ENCODE results near the gene ANTXR2. TPM values are rescaled to one million over a fixed set of nuclear protein-coding genes. Genes with fewer than 3 reads are reported as not detected.

Gene ANTXR2
- total RNA-seq, 2 donors from 2014 or later: 111 to 164 TPM

DNA sequence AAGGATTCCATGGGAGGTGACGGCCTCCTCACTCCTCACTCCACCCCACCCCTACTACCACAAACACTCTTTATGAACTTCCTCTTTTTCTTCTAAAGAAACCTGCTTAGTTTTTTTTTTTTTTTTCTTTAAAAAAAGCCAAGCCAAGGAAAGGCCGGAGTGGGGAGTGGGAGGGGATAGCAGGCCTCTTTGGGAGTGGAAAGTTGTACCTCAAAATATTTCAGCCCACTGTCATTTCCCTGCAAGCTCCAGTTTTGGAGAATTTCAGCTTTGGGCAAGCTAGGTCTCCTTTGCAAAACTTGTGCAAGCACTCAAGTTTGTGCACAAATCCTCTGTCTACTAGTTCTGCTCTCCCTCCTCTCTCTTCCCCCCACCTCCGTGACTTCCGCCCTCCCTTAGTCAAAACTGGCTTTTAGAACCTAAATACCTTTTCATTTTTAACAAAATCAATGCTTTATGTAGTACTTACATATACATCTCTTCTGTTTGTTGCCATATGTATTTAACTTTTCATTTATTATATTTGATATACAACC is 512 bp upstream of the ANTXR2 start:
- intact Hi-C loops (cut with DNase I): loop anchor here in 1 of 2 donors (10.0 kb wide), 1 partner anchor 111 kb away; no protein-coding TSS in a partner anchor

DNA sequence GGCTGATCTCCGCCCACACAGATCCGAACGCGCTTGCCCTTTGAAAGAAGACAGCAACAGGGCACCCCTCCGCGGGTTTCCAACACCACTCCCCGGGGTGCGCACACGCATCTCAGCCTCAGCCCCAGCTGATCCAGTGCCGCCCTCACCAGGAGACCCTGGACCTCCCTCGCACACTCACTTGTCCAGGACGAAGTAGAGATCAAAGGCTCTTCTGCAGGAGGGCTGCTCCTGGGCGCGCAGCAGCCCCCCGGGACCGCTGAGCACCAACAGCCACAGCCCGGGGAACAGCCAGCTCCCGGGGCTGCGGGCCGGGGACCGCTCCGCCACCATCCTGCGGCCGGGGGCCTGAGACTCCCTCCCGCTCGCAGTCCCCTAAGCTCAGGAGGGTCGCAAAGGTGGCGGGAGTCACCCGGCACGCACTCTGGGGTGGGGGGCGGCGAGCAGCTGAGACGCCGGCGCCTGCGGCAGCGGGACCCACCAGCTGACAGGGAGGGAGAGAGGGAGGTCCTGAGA is 743 bp downstream of the ANTXR2 start:
- intact Hi-C loops (cut with DNase I): loop anchor here in 1 of 2 donors (10.0 kb wide), 1 partner anchor 113 kb away; no protein-coding TSS in a partner anchor
- DNase-seq (ENCODE audit: low spot score): peak; percentile 85

More for the DNA sequence above, 512 bp upstream of the ANTXR2 start:
- DNase-seq (ENCODE audit: low spot score): no peak

DNA sequence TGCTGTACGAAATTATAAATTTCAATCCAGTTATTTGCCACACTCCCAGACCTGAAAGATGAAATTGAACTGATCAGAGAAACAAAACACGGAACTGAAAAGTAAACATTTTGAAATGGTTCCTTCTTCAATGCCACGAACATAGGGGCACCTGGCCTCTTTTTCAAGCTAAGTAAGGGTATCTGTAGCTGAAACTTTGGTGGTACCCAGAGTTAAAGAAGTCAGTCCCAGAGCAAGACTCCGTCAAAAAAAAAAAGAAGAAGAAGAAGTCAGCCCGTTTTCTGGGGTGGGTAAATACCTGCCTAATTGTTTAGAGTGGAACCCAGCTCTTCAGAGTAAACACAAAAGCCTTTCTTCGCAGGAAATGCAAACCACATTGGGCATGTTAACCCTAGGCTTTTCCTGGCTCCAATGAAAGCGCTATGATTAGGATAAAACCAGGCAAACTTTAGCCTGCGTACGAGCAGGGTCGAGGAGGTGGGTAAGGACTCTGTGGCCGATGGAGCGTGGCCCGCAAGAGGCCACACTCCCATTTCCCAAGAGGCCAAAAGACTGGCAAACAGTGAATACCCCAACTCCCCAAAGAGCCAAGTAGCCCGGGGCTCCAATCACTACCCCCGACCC is 1.3 kb downstream of the ANTXR2 start:
- intact Hi-C loops (cut with DNase I): loop anchor here in 1 of 2 donors (10.0 kb wide), 1 partner anchor 113 kb away; no protein-coding TSS in a partner anchor
- no peak for DNase-seq (ENCODE audit: low spot score)

DNA sequence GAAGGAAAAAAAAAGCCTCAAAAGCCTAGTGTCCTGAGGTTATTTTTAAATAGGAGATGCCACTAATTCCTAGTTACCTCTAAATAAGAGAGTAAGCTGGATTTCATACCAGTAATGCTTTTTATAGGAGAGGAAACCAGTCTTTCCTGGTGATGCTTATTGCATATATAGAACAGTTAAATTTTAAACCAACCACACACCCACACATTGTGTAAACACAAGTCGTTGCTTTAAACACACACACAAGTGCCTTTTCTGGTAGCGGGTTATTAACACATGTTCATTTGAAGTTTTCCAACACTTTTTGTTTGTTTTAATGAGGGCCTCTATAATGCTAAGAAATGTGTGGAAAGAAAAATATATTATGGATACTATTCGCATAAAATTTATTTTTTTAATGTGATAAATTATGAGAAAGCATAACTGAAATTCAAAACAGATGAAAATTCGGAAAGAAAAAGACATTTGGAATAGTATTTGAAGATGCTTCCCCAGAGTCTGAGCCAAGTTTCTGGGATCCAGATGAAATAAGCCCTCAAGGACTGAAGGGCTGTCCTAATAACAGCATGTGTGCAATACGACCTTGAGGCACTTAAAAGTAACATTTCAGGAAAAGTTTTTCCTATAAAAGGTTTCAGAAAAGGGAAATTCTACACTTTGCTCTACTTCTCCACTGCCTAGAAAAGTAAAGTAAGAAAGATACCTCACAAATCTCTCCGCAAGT is 2.0 kb downstream of the ANTXR2 start:
- no peak for DNase-seq (ENCODE audit: low spot score)
- intact Hi-C loops (cut with DNase I): loop anchor here in 1 of 2 donors (10.0 kb wide), 1 partner anchor 114 kb away; no protein-coding TSS in a partner anchor

DNA sequence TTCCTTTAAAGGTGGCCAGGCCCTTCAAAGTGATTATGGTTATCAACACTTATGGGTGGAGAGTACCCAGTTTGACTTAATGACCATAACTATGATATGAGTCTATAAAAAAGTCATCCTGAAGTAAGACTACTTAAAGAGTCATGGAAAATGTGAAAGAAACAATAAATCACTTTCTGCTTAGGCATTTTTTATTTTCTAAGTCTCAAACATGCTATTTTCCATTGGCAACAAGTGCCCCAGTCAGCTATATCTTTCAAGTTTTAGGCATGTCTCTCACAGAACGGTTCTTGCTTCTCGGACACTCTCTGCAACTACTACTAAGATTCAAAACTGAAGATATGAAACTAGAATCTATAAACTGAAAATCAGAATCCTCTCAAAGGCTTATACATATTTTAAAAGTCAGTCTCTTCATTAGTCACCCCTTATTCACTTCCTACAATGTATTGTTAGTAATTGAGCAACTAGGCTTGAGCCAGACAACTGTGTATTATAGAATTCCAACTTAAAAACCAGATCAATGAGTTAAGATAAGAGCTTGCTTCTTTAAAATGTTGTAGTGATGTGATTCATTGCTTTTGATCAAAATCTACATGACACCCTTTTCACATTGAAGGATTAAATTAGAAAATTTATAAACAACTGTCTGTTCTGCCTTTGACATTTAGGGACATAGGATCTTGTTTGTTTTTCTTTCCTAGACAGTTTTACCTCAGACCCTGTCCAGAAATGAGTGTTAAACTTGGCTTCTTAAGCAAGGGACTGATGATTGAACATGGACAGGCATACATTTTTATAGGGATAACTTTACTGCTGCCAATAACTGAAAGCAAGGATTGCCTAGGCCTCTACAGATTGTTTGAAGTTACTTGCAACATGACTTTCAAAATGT is 2.9 kb downstream of the ANTXR2 start:
- no peak for DNase-seq (ENCODE audit: low spot score)
- intact Hi-C loops (cut with DNase I): loop anchor here in 1 of 2 donors (10.0 kb wide), 1 partner anchor 115 kb away; no protein-coding TSS in a partner anchor

DNA sequence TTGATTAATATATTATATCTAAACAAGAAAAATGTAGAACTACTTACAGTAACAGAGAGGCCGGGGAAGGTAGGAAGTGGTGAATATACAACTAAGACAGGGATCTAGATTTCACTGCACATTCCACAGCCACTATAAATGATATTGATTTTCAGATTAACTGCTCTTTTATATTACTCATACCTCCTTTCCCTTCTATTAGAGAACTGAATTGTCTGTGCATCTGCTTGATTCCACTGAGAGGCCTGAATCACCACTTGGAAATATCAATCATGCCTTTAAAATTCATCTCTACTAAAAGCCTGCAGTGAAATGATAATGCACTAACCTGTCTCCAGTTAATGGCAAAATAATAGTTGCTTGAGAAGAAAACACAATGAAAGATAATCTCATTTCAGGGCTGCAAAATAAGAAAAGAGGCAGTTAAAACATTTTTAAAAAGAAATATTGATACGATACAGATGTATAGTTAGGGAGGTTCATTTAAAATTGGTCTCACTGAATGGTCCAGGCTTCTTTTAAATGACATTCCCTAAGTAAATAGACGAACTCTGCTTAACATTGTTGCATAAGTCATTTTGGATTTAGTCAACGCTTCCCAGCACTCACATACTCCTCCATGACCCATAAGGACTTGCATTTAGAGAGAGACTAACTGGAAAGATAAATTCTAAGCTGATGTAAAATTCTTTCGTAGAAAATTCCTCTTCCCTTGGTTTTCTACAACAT is 3.8 kb downstream of the ANTXR2 start:
- no peak for DNase-seq (ENCODE audit: low spot score)
- intact Hi-C loops (cut with DNase I): no loop called here

DNA sequence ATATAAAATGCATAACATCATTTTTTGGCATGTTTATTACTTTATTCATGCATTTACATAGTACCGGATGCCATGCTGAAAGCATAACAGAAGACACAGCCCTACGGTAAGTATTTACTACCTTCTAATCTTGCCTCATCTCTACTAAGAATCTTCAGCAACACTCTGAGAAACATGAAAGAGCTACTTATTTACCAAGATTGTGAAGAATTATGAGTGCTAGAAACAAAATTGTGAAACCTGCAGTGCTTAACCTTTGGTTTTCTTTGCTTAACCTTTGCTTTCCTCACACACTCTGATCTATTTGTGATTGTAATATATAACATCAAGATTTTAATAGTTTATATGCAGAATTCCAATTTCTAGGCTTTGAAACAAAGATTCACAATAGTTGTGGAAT is 7.4 kb downstream of the ANTXR2 start:
- no peak for DNase-seq (ENCODE audit: low spot score)
- intact Hi-C loops (cut with DNase I): no loop called here

DNA sequence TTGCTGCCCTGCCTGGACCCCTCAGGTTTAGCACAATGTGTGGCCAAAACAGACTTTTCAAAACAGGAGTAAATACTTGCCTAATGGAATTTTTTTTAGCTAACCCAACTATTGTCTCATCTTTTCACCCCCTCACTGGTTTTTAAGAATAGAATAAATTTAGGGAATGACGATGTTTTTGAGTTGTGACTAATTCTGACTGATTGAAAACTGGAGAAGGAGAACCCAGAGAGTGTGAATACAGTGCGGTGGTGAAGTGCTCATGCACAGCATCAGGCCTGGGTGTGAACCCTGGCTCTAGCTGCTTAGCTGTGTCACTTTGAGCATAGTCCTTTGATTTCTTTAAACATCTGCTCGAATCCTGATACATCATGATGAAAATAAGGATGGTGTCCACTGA is 10.5 kb downstream of the ANTXR2 start:
- intact Hi-C loops (cut with DNase I): no loop called here
- no peak for DNase-seq (ENCODE audit: low spot score)

DNA sequence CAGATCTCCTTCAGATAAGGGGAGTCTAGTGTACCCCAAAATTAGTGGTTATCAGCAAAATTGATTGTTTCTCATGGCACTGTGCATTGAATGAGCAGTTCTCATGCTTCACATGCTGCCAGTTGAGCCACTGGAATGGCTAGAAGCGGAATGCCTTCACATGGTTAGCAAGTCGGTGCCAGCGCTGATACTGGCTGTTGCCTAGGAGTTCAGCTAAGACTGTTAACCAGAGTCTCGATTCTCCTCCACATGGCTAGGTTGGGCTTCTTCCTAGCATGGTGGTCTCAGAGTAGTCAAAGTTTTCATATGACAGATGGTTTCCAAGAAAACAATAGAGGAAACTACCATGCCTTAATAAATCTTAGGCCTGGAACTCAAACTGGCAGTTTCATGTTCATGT is 12.2 kb downstream of the ANTXR2 start:
- intact Hi-C loops (cut with DNase I): no loop called here
- no peak for DNase-seq (ENCODE audit: low spot score)

DNA sequence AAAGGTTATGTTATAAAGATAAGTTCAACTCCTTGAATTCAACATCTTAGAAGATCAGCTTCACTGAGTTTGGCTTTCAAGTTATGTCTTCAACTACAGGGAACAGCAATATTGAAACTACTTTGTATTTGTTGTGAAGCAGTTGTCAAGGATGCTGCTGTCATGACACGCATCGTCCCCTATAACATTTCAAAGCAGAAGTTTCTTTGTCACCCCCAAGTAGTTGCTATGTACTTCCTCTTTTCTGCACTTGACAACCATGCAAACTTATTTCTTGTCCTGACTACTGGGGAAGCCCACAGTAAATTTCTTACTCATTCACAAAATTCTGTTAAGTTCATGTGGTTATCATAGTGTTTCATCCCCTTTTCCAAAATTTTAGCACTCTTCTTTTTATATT is 14.3 kb downstream of the ANTXR2 start:
- intact Hi-C loops (cut with DNase I): no loop called here
- no peak for DNase-seq (ENCODE audit: low spot score)

DNA sequence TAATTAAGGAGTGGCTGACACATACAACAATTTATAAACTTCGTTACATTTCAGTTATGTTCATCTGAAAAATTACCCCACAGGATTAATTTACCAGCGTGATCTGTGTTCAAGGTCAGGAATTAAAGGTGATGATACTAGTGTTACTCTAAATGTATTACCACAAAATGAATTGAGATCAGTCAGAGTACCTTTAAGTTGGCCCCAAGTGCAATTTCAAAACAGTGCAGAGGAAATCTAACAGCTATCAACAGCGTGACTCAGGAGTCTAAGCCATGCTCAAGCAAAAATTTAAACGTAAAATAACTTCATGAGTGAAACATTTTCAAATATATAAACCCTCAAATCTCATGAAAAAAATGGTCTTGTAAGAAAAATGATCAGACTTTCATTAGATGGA is 18.7 kb downstream of the ANTXR2 start:
- intact Hi-C loops (cut with DNase I): no loop called here
- no peak for DNase-seq (ENCODE audit: low spot score)

DNA sequence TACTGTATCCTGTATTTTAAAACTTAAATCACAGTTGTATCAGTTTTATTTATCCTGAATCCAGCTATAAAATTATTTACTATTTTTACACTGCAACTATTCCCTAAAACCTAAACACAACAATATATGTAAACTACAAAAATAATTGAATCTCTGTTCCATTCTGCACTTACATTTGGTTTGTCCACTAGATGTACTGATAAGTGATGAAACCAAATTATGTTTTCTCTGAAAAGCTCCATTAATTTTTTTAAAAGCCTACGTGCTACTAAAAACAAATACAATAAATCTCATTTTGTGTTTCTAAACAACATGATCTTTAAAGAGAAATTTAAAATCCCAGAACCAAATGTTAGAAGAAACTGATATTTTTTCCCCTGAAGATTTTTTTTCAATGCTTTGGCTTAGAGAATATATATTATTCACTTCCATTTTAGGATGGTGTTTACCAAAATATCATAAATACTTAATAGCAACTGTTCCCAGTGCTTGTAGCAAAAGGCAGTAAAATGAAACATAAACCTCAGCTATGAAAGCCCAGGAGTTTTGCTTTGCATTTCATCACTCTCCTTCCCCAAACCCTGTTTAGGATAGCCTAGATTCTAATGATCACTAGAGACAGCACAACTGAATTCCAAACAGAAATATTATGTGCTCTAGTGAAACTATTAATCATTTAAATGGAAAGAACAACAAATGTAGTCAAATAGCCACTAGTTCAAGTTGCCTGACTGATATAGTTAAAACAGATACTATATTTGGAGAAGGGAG is 19.7 kb downstream of the ANTXR2 start:
- no peak for DNase-seq (ENCODE audit: low spot score)
- intact Hi-C loops (cut with DNase I): no loop called here

DNA sequence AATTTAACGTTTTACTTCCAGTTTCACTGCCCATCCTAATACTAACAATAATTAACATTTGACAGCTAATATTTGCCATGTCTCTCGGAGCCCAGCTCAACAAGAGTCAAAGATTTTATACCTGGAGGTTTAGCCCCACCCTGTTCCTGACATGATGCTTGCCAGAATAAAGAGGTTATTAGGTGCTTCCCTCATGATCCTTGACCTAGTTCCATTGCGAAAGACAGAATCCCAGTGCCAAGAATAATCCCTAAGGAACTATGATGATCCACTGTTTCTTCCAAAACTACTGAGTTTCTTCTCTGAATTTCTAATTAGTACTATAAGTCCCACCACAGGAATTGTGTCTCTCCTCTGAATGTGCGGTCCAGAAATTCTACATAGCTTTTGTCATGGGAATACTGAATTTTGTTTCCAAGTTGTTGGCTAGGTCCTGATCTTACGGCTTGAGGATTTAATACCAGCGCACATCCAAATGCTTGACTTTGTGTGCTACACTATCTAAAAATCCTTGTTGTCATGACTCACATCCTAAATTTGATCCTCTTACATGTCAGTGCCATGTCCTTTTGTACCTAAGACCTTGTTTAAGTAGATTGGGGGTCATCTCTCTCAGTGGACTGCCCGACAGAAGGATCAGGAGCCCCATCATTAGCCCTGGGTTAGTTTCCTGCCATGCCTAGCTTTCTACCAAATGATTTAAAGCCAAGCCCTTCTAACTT is 23.1 kb downstream of the ANTXR2 start:
- intact Hi-C loops (cut with DNase I): loop anchor here in 1 of 2 donors (5.0 kb wide), 1 partner anchor 738 kb away; no protein-coding TSS in a partner anchor
- DNase-seq (ENCODE audit: low spot score): no peak

DNA sequence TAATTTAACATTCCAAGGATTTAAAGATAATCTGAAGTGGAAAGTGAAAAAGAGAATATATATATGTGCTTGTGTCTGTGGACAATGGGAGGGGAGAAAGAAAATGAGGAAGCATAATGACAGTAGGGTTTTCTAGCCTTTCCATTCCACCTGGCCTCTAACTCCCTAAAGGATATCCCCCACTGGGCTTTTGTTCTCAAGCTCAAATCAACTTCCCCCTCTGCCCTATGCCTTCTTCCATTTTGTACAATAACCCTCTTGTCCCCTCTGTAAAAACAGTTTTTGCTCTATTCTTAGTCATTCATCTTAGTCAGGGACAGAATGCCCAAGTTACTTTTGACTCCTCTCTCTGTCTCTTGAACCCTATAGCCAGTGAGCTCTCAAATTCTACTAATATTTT is 23.6 kb downstream of the ANTXR2 start:
- DNase-seq (ENCODE audit: low spot score): no peak
- intact Hi-C loops (cut with DNase I): loop anchor here in 1 of 2 donors (5.0 kb wide), 1 partner anchor 737 kb away; no protein-coding TSS in a partner anchor

DNA sequence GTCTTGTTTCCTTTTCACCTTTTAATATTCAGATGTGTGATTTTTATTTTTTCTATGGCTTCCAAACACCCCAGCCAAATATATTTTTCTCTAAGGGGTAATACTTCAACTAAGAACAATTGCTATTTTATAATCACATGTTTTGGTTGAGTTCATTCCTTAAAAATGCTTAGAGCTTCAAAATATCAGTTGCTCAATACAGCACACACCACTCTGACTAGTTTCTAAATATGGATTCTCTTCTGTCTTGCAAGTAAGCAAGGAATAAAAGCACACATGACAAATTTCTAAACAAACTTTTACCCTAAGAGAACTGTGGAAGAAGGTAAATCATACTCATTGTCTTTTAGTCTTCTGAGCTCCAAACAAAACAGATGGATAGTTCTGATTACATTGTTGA is 27.2 kb downstream of the ANTXR2 start:
- DNase-seq (ENCODE audit: low spot score): no peak
- intact Hi-C loops (cut with DNase I): loop anchor here in 1 of 2 donors (5.0 kb wide), 1 partner anchor 733 kb away; no protein-coding TSS in a partner anchor

DNA sequence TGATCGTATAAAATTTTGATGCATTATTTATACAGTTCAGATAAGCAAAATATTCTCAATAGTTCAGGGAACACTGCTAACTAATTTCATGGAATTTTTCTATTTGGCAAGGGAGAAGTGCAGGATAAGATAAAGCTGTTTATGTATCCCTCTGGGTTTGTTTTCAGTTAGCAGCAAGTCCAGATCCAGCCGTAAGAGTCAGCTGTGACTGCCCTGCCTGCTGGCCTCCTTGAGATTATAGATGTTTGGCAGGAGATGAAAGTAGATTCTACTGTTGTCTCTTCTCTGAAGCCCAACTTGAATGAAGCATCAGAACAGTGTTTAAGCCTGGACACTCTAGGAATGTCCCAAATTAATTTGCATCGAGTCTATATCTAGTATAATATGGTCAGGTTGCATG is 29.5 kb downstream of the ANTXR2 start:
- DNase-seq (ENCODE audit: low spot score): no peak
- intact Hi-C loops (cut with DNase I): no loop called here

DNA sequence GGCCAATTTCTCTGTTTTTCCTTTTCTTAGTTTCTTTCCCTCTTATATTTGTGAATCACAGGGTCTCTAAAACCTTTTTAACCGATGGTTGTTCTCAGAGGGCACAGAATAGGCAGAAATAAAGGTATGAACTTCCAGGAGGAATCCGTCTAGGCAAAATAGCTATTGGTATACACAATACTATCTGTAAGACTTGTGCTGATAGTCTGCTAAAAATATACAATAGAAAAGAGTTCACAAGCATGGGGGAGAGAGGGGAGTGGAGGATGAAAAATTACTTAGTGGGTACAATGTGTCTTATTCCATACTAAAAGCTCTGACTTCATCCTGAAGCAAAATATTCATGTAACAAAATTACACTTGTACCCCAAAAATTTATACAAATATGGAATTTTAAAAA is 30.2 kb downstream of the ANTXR2 start:
- intact Hi-C loops (cut with DNase I): no loop called here
- DNase-seq (ENCODE audit: low spot score): no peak

All from posterior vena cava (tissue), 2 donors.